H1 (cell line): Measurements from ENCODE around the gene SAPCD1.

Source experiments
- CREB1 ChIP-seq: IDR thresholded peaks from 2 replicates; pipeline ENCODE4 v1.6.1; 2012; ENCODE audit warnings: inconsistent platforms
- CTCF ChIP-seq, 3 experiments: IDR thresholded peaks; 1 replicate in 2 of 3; 2 replicates in 1 of 3; pipeline versions ENCODE4 v1.5.1 to v1.6.1; 2011; ENCODE audit warnings: low read length in 3 of 3, mild to moderate bottlenecking in 3 of 3, inconsistent platforms in 2 of 3, low read depth in 1 of 3, moderate library complexity in 1 of 3; ENCODE audit not compliant: insufficient read depth in 1 of 3; ENCODE audit errors: control extremely low read depth in 1 of 3
- EP300 ChIP-seq, 2 experiments: IDR thresholded peaks; 1 replicate in 1 of 2; 2 replicates in 1 of 2; pipeline ENCODE4 v1.6.1; 2011 to 2012; ENCODE audit warnings: low read depth in 2 of 2, low read length in 2 of 2, mild to moderate bottlenecking in 2 of 2, borderline replicate concordance in 1 of 2, inconsistent platforms in 1 of 2, moderate library complexity in 1 of 2
- POLR2A ChIP-seq, 2 experiments: IDR thresholded peaks; 1 replicate in 1 of 2; 2 replicates in 1 of 2; pipeline ENCODE4 v1.6.1; 2011; ENCODE audit warnings: low read depth in 2 of 2, low read length in 2 of 2, mild to moderate bottlenecking in 2 of 2; ENCODE audit errors: control extremely low read depth in 1 of 2
- POLR2AphosphoS5 ChIP-seq: IDR thresholded peaks from 2 replicates; pipeline ENCODE4 v1.6.1; 2011; ENCODE audit warnings: low read depth, low read length
- RAD21 ChIP-seq, 2 experiments: IDR thresholded peaks in 1 of 2; conservative IDR thresholded peaks in 1 of 2; 2 replicates each; pipeline ENCODE4 v1.6.1; 2011; ENCODE audit warnings: low read depth in 2 of 2, low read length in 2 of 2, improper control_type of control experiment in 1 of 2, inconsistent platforms in 1 of 2, mild to moderate bottlenecking in 1 of 2, moderate library complexity in 1 of 2
- RNF2 ChIP-seq: fragments of 200-900, 300-1000 bp; sonication (generic); IDR thresholded peaks from 2 replicates; pipeline ENCODE4 v1.7.1; 2016; ENCODE audit warnings: borderline replicate concordance, low read depth, mild to moderate bottlenecking, antibody characterized with exemption, low read length; ENCODE audit not compliant: poor library complexity, severe bottlenecking; ENCODE audit errors: missing control alignments

GRCh38 chr6:31784098-31784925 is 21.9 kb downstream of the SAPCD1 start:
- TF ChIP-seq POLR2A (IDR thresholded peaks at IDR 0.05; ENCODE audit: control extremely low read depth in 1 of 2, low read depth in 2 of 2, low read length in 2 of 2) (no peak), RNF2 (no peak), CTCF (IDR thresholded peaks at IDR 0.05; ENCODE audit: control extremely low read depth in 1 of 3, insufficient read depth in 1 of 3, low read depth in 1 of 3, low read length in 3 of 3) (no peak), CREB1 (no peak), EP300 (IDR thresholded peaks at IDR 0.05; ENCODE audit: borderline replicate concordance in 1 of 2, low read depth in 2 of 2, low read length in 2 of 2) (no peak), POLR2AphosphoS5 (no peak), RAD21 (IDR thresholded peaks at IDR 0.05 in 1 of 2, conservative IDR thresholded peaks at IDR 0.05 in 1 of 2; ENCODE audit: low read depth in 2 of 2, low read length in 2 of 2) (no peak)
